HL-60 (cell line): ENCODE results near the gene TBCK.
"Not testable (repeated sequence)": the region's sequence is repeated elsewhere in the genome, so short reads cannot be mapped to it uniquely, and the experiment has no call there.

Source experiments
- DNase-seq, 2 experiments: peaks; one replicate each; pipeline ENCODE4 v3.0.0-alpha.2; 2010 to 2020; ENCODE audit warnings: low read depth in 1 of 2, low spot score in 1 of 2
- H3K27ac ChIP-seq: fragments of 250-450 bp; sonication (Bioruptor Pico); replicated peaks from 2 replicates; pipeline ENCODE4 v1.5.1; 2020; ENCODE audit warnings: mild to moderate bottlenecking, moderate library complexity
- H3K27me3 ChIP-seq: fragments of 250-450 bp; sonication (Bioruptor Pico); 2 replicates; pipeline ENCODE4 v1.5.1; 2021; ENCODE audit warnings: mild to moderate bottlenecking, moderate library complexity; ENCODE audit not compliant: insufficient read depth, poor library complexity, severe bottlenecking
- H3K4me3 ChIP-seq: replicated peaks from 2 replicates; pipeline ENCODE4 v1.5.1; 2011; ENCODE audit warnings: mild to moderate bottlenecking, control low read depth, low read length; ENCODE audit not compliant: insufficient read depth
- GABPA ChIP-seq: IDR thresholded peaks from 2 replicates; pipeline ENCODE4 v1.6.1; 2012; ENCODE audit warnings: low read depth
- POLR2AphosphoS5 ChIP-seq: IDR thresholded peaks from 2 replicates; pipeline ENCODE4 v1.6.1; 2012; ENCODE audit warnings: low read depth
- SPI1 ChIP-seq: IDR thresholded peaks from 2 replicates; pipeline ENCODE4 v1.6.1; 2012; ENCODE audit warnings: low read depth, mild to moderate bottlenecking, borderline replicate concordance
- TF ChIP-seq, protein P1 (sequence below): IDR thresholded peaks from 2 replicates; pipeline ENCODE4 v1.6.1; 2012; ENCODE audit warnings: low read depth; ENCODE audit not compliant: insufficient replicate concordance
- TF ChIP-seq, protein P2 (sequence below): IDR thresholded peaks from one replicate; pipeline ENCODE4 v1.5.1; 2011; ENCODE audit warnings: low read length, control low read depth, inconsistent platforms; ENCODE audit not compliant: insufficient read depth

The TBCK gene

DNA sequence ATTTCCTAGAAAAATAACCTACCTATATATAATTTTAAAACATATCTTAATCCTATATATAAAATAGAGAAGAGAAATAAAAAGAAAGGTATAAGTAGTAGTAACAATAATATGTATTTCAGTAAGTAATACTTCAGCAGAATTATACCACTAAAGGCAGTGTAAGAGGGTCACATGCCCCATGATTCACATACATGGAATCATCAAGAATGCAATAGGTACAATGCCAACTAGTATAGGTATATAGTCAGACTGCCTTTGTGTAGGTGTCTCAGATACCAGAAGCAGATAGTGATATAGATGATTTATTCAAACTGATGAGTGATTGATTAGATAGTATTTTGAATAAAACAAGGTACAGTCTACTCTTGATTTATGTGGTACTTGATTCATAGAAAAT, 9.8 kb upstream of the TBCK start:
- DNase-seq: no peak
- TF ChIP-seq, protein P1, sequence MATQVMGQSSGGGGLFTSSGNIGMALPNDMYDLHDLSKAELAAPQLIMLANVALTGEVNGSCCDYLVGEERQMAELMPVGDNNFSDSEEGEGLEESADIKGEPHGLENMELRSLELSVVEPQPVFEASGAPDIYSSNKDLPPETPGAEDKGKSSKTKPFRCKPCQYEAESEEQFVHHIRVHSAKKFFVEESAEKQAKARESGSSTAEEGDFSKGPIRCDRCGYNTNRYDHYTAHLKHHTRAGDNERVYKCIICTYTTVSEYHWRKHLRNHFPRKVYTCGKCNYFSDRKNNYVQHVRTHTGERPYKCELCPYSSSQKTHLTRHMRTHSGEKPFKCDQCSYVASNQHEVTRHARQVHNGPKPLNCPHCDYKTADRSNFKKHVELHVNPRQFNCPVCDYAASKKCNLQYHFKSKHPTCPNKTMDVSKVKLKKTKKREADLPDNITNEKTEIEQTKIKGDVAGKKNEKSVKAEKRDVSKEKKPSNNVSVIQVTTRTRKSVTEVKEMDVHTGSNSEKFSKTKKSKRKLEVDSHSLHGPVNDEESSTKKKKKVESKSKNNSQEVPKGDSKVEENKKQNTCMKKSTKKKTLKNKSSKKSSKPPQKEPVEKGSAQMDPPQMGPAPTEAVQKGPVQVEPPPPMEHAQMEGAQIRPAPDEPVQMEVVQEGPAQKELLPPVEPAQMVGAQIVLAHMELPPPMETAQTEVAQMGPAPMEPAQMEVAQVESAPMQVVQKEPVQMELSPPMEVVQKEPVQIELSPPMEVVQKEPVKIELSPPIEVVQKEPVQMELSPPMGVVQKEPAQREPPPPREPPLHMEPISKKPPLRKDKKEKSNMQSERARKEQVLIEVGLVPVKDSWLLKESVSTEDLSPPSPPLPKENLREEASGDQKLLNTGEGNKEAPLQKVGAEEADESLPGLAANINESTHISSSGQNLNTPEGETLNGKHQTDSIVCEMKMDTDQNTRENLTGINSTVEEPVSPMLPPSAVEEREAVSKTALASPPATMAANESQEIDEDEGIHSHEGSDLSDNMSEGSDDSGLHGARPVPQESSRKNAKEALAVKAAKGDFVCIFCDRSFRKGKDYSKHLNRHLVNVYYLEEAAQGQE: no peak
- TF ChIP-seq POLR2AphosphoS5 (no peak), GABPA (no peak), SPI1 (no peak)
- TF ChIP-seq, protein P2, sequence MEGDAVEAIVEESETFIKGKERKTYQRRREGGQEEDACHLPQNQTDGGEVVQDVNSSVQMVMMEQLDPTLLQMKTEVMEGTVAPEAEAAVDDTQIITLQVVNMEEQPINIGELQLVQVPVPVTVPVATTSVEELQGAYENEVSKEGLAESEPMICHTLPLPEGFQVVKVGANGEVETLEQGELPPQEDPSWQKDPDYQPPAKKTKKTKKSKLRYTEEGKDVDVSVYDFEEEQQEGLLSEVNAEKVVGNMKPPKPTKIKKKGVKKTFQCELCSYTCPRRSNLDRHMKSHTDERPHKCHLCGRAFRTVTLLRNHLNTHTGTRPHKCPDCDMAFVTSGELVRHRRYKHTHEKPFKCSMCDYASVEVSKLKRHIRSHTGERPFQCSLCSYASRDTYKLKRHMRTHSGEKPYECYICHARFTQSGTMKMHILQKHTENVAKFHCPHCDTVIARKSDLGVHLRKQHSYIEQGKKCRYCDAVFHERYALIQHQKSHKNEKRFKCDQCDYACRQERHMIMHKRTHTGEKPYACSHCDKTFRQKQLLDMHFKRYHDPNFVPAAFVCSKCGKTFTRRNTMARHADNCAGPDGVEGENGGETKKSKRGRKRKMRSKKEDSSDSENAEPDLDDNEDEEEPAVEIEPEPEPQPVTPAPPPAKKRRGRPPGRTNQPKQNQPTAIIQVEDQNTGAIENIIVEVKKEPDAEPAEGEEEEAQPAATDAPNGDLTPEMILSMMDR: no peak

DNA sequence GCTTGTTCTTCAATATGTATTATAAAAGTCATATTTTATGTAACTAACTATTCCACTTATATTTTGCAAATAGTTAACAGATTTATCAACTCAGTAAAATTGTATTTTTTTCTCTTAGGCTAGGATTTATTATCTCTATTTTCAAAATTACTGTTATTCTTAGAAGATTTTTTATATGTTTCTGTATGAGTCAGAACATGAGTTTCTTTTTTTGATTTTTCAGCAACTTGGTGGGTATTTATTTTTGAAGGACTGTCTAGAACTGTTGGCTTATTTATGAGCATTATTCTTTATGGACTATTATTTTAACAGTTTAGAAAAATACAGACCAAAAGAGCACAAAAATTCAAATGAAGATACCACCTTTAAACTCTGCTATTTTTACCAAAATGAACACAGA, 7.1 kb upstream of the TBCK start:
- DNase-seq: no peak
- no peak overlapping the region for H3K27ac ChIP-seq
- TF ChIP-seq GABPA: no peak
- TF ChIP-seq SPI1: no peak
- TF ChIP-seq, protein P2: no peak
- TF ChIP-seq, protein P1: no peak
- TF ChIP-seq POLR2AphosphoS5: no peak
- no peak overlapping the region for H3K4me3 ChIP-seq
- H3K27me3 ChIP-seq: no peaks in the 10 kb centered on the region

More for the DNA sequence above, 9.8 kb upstream of the TBCK start:
- no peak overlapping the region for H3K4me3 ChIP-seq
- H3K27me3 ChIP-seq: no peaks in the 10 kb centered on the region
- H3K27ac ChIP-seq: no peak overlapping the region

DNA sequence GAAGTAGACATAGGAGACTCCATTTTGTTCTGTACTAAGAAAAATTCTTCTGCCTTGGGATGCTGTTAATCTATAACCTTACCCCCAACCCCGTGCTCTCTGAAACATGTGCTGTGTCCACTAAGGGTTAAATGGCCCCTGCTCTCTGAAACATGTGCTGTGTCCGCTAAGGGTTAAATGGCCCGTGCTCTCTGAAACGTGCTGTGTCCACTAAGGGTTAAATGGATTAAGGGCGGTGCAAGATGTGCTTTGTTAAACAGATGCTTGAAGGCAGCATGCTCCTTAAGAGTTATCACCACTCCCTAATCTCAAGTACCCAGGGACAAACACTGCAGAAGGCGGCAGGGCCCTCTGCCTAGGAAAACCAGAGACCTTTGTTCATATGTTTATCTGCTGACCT, 5.8 kb upstream of the TBCK start:
- not testable (repeated sequence) for H3K27me3 ChIP-seq, H3K4me3 ChIP-seq, H3K27ac ChIP-seq, DNase-seq

DNA sequence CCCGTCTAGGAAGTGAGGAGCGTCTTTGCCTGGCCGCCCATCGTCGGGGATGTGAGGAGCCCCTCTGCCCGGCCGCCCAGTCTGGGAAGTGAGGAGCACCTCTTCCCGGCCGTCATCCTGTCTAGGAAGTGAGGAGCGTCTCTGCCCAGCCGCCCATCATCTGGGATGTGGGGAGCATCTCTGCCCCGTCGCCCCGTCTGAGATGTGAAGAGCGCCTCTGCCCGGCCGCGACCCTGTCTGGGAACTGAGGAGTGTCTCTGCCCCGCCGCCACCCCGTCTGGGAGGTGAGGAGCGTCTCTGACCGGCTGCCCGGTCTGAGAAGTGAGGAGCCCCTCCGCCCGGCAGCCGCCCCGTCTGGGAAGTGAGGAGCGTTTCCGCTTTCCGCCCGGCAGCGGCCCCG, 5.2 kb upstream of the TBCK start:
- H3K4me3 ChIP-seq, H3K27ac ChIP-seq, H3K27me3 ChIP-seq, DNase-seq: not testable (repeated sequence)

DNA sequence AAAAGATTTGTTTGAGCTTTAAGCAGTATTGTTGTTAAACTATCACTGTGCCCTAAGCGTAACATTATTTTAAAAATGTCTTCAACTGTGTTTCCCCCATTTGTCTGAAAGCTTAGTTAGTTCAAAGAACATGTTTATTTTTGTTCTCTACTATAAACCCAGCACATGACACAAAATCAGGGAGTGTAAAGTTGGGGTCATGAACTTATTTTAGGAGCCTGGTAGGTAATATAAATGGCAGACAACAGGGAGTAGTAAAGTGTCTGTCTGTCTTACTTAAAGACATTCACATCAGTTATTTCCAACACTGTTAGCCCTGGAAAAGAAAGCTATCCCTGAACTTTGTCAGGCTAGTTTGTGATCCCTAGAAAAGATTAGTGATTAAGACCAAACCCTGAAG, 4.2 kb upstream of the TBCK start:
- TF ChIP-seq GABPA: no peak
- TF ChIP-seq, protein P2: no peak
- DNase-seq: no peak

More for the DNA sequence above, 4.2 kb upstream of the TBCK start:
- Histone ChIP-seq H3K4me3 (no peak overlapping the region), H3K27me3 (no peaks in the 10 kb centered on the region), H3K27ac (no peak overlapping the region)
